HEK293 (cell line): ENCODE data around the gene ZSCAN9.

Experiments
- FEZF1 ChIP-seq: fragments of 450-650 bp; formaldehyde crosslinking; IDR thresholded peaks from 2 replicates; pipeline ENCODE4 v1.5.1; 2016; ENCODE audit warnings: missing biosample characterization, missing genetic modification characterization
- GLIS2 ChIP-seq: fragments of 450-650 bp; formaldehyde crosslinking; IDR thresholded peaks from 2 replicates; pipeline ENCODE4 v1.5.1; 2016; ENCODE audit warnings: missing biosample characterization, missing genetic modification characterization
- KLF17 ChIP-seq: fragments of 450-650 bp; formaldehyde crosslinking; IDR thresholded peaks from 2 replicates; pipeline ENCODE4 v1.5.1; 2016; ENCODE audit warnings: missing biosample characterization, missing genetic modification characterization
- SP3 ChIP-seq: fragments of 450-650 bp; formaldehyde crosslinking; IDR thresholded peaks from 2 replicates; pipeline ENCODE4 v1.5.1; 2016; ENCODE audit warnings: missing biosample characterization, missing genetic modification characterization
- WT1 ChIP-seq: fragments of 450-650 bp; formaldehyde crosslinking; IDR thresholded peaks from 2 replicates; pipeline ENCODE4 v1.5.1; 2016; ENCODE audit warnings: missing biosample characterization, missing genetic modification characterization
- ZBTB7A ChIP-seq: fragments of 450-650 bp; formaldehyde crosslinking; IDR thresholded peaks from 2 replicates; pipeline ENCODE4 v1.5.1; 2016; ENCODE audit warnings: low read depth, missing biosample characterization, missing genetic modification characterization
- ZFP3 ChIP-seq: fragments of 450-650 bp; formaldehyde crosslinking; IDR thresholded peaks from 2 replicates; pipeline ENCODE4 v1.5.1; 2016; ENCODE audit warnings: low read depth, missing biosample characterization, missing genetic modification characterization
- ZFP69B ChIP-seq: fragments of 450-650 bp; formaldehyde crosslinking; IDR thresholded peaks from 2 replicates; pipeline ENCODE4 v1.5.1; 2016; ENCODE audit warnings: missing biosample characterization, missing genetic modification characterization
- ZNF157 ChIP-seq: fragments of 450-650 bp; formaldehyde crosslinking; IDR thresholded peaks from 2 replicates; pipeline ENCODE4 v1.5.1; 2016; ENCODE audit warnings: missing biosample characterization, missing genetic modification characterization
- ZNF2 ChIP-seq: fragments of 450-650 bp; formaldehyde crosslinking; IDR thresholded peaks from 2 replicates; pipeline ENCODE4 v1.5.1; 2016; ENCODE audit warnings: missing biosample characterization, missing genetic modification characterization
- ZNF221 ChIP-seq: fragments of 450-650 bp; formaldehyde crosslinking; IDR thresholded peaks from 2 replicates; pipeline ENCODE4 v1.5.1; 2017; ENCODE audit warnings: missing biosample characterization, missing genetic modification characterization, borderline replicate concordance
- ZNF239 ChIP-seq: fragments of 450-650 bp; formaldehyde crosslinking; IDR thresholded peaks from 2 replicates; pipeline ENCODE4 v1.5.1; 2016; ENCODE audit warnings: missing biosample characterization, missing genetic modification characterization
- ZNF266 ChIP-seq: fragments of 450-650 bp; formaldehyde crosslinking; IDR thresholded peaks from 2 replicates; pipeline ENCODE4 v1.5.1; 2016; ENCODE audit warnings: missing biosample characterization, missing genetic modification characterization, low read depth
- ZNF292 ChIP-seq: fragments of 450-650 bp; formaldehyde crosslinking; IDR thresholded peaks from 2 replicates; pipeline ENCODE4 v1.5.1; 2016; ENCODE audit warnings: low read depth, missing biosample characterization, missing genetic modification characterization, borderline replicate concordance
- ZNF426 ChIP-seq: fragments of 450-650 bp; formaldehyde crosslinking; IDR thresholded peaks from 2 replicates; pipeline ENCODE4 v1.5.1; 2017; ENCODE audit warnings: missing biosample characterization, missing genetic modification characterization, mild to moderate bottlenecking, inconsistent platforms, moderate library complexity
- ZNF433 ChIP-seq: fragments of 450-650 bp; formaldehyde crosslinking; IDR thresholded peaks from 2 replicates; pipeline ENCODE4 v1.5.1; 2016; ENCODE audit warnings: missing biosample characterization, missing genetic modification characterization, low read depth
- ZNF548 ChIP-seq: fragments of 450-650 bp; formaldehyde crosslinking; IDR thresholded peaks from 2 replicates; pipeline ENCODE4 v1.5.1; 2016; ENCODE audit warnings: missing biosample characterization, missing genetic modification characterization
- ZNF571 ChIP-seq: fragments of 450-650 bp; formaldehyde crosslinking; IDR thresholded peaks from 2 replicates; pipeline ENCODE4 v1.5.0; 2017; ENCODE audit warnings: missing biosample characterization, missing genetic modification characterization
- ZNF600 ChIP-seq: fragments of 450-650 bp; formaldehyde crosslinking; IDR thresholded peaks from 2 replicates; pipeline ENCODE4 v1.5.1; 2016; ENCODE audit warnings: missing biosample characterization, missing genetic modification characterization
- ZNF677 ChIP-seq: fragments of 450-650 bp; IDR thresholded peaks from 2 replicates; pipeline ENCODE4 v1.5.0; 2018; ENCODE audit warnings: missing biosample characterization, mild to moderate bottlenecking, missing genetic modification characterization, moderate library complexity
- ZNF776 ChIP-seq: fragments of 450-650 bp; formaldehyde crosslinking; IDR thresholded peaks from 2 replicates; pipeline ENCODE4 v1.5.0; 2017; ENCODE audit warnings: missing biosample characterization, missing genetic modification characterization, borderline replicate concordance
- TF ChIP-seq, protein P1 (sequence below): fragments of 450-650 bp; formaldehyde crosslinking; IDR thresholded peaks from 2 replicates; pipeline ENCODE4 v1.5.1; 2016; ENCODE audit warnings: missing biosample characterization, missing genetic modification characterization, low read depth
- TF ChIP-seq, protein P2 (sequence below): fragments of 450-650 bp; IDR thresholded peaks from 2 replicates; pipeline ENCODE4 v1.5.1; 2018; ENCODE audit warnings: missing biosample characterization, missing genetic modification characterization
- TF ChIP-seq, protein P3 (sequence below): fragments of 450-650 bp; formaldehyde crosslinking; IDR thresholded peaks from 2 replicates; pipeline ENCODE4 v1.5.1; 2016; ENCODE audit warnings: missing biosample characterization, missing genetic modification characterization
- TF ChIP-seq, protein P4 (sequence below): fragments of 450-650 bp; formaldehyde crosslinking; IDR thresholded peaks from 2 replicates; pipeline ENCODE4 v1.5.1; 2016; ENCODE audit warnings: missing biosample characterization, missing genetic modification characterization
- TF ChIP-seq, protein P5 (sequence below): fragments of 450-650 bp; formaldehyde crosslinking; IDR thresholded peaks from 2 replicates; pipeline ENCODE4 v1.5.1; 2017; ENCODE audit warnings: missing biosample characterization, missing genetic modification characterization

Gene ZSCAN9

GRCh38 chr6:28252009-28252975, 27.2 kb downstream of the ZSCAN9 start, which contains the start of gene ZKSCAN4 (continued):
- TF ChIP-seq ZNF292 (tag by site-specific recombination): no peak
- no peak for TF ChIP-seq ZNF600 (tag by site-specific recombination)
- no peak for TF ChIP-seq ZNF776 (tag by site-specific recombination)
- TF ChIP-seq ZNF433 (tag by site-specific recombination): no peak
- TF ChIP-seq GLIS2: peak; percentile 25; the same call in 1 of the 2 replicates
- no peak for TF ChIP-seq ZNF548 (tag by site-specific recombination)
- TF ChIP-seq FEZF1 (tag by site-specific recombination): no peak
- no peak for TF ChIP-seq ZFP3 (tag by site-specific recombination)
- TF ChIP-seq, protein P1, sequence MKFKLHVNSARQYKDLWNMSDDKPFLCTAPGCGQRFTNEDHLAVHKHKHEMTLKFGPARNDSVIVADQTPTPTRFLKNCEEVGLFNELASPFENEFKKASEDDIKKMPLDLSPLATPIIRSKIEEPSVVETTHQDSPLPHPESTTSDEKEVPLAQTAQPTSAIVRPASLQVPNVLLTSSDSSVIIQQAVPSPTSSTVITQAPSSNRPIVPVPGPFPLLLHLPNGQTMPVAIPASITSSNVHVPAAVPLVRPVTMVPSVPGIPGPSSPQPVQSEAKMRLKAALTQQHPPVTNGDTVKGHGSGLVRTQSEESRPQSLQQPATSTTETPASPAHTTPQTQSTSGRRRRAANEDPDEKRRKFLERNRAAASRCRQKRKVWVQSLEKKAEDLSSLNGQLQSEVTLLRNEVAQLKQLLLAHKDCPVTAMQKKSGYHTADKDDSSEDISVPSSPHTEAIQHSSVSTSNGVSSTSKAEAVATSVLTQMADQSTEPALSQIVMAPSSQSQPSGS (tag by site-specific recombination): no peak
- no peak for TF ChIP-seq ZNF157 (tag by site-specific recombination)
- TF ChIP-seq ZNF677 (tag by site-specific recombination): no peak
- TF ChIP-seq ZNF426 (tag by site-specific recombination): no peak
- no peak for TF ChIP-seq ZNF266 (tag by site-specific recombination)
- peak; percentile 56; the same call in 1 of the 2 replicates for TF ChIP-seq KLF17 (tag by site-specific recombination)
- TF ChIP-seq, protein P2, sequence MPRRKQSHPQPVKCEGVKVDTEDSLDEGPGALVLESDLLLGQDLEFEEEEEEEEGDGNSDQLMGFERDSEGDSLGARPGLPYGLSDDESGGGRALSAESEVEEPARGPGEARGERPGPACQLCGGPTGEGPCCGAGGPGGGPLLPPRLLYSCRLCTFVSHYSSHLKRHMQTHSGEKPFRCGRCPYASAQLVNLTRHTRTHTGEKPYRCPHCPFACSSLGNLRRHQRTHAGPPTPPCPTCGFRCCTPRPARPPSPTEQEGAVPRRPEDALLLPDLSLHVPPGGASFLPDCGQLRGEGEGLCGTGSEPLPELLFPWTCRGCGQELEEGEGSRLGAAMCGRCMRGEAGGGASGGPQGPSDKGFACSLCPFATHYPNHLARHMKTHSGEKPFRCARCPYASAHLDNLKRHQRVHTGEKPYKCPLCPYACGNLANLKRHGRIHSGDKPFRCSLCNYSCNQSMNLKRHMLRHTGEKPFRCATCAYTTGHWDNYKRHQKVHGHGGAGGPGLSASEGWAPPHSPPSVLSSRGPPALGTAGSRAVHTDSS (tag by site-specific recombination): no peak
- TF ChIP-seq, protein P3, sequence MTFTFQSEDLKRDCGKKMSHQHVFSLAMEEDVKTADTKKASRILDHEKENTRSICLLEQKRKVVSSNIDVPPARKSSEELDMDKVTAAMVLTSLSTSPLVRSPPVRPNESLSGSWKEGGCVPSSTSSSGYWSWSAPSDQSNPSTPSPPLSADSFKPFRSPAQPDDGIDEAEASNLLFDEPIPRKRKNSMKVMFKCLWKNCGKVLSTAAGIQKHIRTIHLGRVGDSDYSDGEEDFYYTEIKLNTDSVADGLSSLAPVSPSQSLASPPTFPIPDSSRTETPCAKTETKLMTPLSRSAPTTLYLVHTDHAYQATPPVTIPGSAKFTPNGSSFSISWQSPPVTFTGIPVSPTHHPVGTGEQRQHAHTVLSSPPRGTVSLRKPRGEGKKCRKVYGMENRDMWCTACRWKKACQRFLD (tag by site-specific recombination): no peak
- no peak for TF ChIP-seq ZNF221 (tag by site-specific recombination)
- TF ChIP-seq ZNF2 (tag by site-specific recombination): peak; percentile 63; the same call in 1 of the 2 replicates
- TF ChIP-seq ZBTB7A (tag by site-specific recombination): no peak
- TF ChIP-seq, protein P4, sequence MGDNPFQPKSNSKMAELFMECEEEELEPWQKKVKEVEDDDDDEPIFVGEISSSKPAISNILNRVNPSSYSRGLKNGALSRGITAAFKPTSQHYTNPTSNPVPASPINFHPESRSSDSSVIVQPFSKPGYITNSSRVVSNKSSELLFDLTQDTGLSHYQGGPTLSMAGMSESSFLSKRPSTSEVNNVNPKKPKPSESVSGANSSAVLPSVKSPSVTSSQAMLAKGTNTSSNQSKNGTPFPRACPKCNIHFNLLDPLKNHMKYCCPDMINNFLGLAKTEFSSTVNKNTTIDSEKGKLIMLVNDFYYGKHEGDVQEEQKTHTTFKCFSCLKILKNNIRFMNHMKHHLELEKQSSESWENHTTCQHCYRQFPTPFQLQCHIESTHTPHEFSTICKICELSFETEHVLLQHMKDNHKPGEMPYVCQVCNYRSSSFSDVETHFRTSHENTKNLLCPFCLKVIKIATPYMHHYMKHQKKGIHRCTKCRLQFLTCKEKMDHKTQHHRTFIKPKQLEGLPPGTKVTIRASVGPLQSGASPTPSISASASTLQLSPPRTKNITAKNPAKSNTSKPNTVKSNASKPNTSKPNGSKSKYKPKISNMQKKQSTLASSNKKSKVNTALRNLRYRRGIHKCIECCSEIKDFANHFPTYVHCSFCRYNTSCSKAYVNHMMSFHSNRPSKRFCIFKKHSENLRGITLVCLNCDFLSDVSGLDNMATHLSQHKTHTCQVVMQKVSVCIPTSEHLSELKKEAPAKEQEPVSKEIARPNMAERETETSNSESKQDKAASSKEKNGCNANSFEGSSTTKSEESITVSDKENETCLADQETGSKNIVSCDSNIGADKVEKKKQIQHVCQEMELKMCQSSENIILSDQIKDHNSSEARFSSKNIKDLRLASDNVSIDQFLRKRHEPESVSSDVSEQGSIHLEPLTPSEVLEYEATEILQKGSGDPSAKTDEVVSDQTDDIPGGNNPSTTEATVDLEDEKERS (tag by site-specific recombination): no peak
- no peak for TF ChIP-seq ZNF571 (tag by site-specific recombination)
- TF ChIP-seq WT1 (tag by site-specific recombination): no peak
- TF ChIP-seq, protein P5, sequence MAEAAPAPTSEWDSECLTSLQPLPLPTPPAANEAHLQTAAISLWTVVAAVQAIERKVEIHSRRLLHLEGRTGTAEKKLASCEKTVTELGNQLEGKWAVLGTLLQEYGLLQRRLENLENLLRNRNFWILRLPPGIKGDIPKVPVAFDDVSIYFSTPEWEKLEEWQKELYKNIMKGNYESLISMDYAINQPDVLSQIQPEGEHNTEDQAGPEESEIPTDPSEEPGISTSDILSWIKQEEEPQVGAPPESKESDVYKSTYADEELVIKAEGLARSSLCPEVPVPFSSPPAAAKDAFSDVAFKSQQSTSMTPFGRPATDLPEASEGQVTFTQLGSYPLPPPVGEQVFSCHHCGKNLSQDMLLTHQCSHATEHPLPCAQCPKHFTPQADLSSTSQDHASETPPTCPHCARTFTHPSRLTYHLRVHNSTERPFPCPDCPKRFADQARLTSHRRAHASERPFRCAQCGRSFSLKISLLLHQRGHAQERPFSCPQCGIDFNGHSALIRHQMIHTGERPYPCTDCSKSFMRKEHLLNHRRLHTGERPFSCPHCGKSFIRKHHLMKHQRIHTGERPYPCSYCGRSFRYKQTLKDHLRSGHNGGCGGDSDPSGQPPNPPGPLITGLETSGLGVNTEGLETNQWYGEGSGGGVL (tag by site-specific recombination): no peak
- 0 out of 2 replicates have a peak, but pooled peaks have one; percentile 38 for TF ChIP-seq SP3 (tag by site-specific recombination)
- no peak for TF ChIP-seq ZNF239
- no peak for TF ChIP-seq ZFP69B
